Fibroblast of mammary gland (primary cell): Measurements from ENCODE around the gene ATG16L2.

Experiments
- DNase-seq: peaks from one replicate; pipeline ENCODE4 v3.0.0-alpha.2; 2010; ENCODE audit warnings: low read depth
- H3K4me3 ChIP-seq: 2 replicates; pipeline ENCODE4 v1.5.1; 2011; ENCODE audit warnings: low read depth, mild to moderate bottlenecking, low read length, moderate library complexity; ENCODE audit not compliant: control insufficient read depth
- CTCF ChIP-seq: conservative IDR thresholded peaks from 2 replicates; pipeline ENCODE4 v1.5.1; 2011; ENCODE audit warnings: low read depth, low read length, inconsistent platforms; ENCODE audit not compliant: control insufficient read depth, insufficient read depth

The ATG16L2 gene

DNA sequence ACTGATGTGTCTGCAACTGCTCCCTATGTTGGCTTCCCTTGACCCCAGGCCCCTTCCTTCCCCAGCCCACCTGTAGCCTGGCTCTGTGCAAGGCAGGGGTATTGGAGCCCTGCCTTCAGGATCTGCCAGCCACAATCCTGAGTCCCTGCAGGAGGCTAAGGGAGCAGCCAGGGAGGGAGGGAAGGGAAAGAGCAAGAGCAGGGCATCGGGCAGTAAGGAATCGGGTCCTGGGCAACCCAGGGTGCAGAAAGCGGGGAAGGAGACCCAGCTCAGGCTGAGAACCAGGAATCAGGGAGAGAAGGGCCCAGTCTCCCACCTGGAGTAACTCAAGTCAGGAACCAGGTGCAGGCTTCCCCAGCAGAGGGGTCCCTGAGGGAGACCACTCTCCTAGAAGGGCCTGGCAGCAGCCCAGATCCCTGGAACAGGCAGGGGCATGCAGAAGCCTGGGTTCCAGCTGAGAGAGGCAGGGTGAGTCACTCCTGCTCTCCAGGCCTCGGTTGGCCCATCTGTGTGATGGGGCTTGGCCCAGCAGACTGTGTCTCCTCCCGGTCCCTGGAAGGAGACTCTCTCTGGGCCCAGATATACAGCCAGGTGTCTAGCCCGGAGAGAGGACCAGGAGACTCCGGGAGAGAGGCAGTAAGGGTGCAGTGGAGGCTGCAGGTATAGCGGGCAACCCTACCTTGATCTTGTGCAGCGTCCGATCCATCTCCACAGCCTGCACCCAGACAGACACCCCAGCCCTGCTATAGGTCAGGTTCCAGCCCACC lies 33.7 kb upstream of the ATG16L2 start:
- TF ChIP-seq CTCF: no peak
- DNase-seq: no peak
- H3K4me3 ChIP-seq: no peak overlapping the region

DNA sequence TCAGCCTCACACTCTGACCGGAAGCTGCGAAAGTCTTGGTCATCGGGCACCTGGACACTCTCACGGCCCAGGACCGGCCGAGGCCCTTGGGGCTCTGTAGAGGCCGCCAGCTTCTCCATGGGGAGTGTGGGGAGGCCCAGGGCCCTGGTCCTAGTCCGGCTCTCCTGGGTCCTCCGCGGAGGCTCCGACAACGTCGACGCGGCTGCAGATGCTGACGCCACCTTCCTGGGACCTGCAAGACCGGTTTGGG lies 33.2 kb upstream of the ATG16L2 start:
- TF ChIP-seq CTCF: no peak
- no peak overlapping the region for H3K4me3 ChIP-seq
- DNase-seq: no peak

- TF ChIP-seq CTCF: no peak
- no peak overlapping the region for H3K4me3 ChIP-seq
- DNase-seq: no peak
These were observed 32.7 kb upstream of the ATG16L2 start for GRCh38 chr11:72781313-72782080.

GRCh38 chr11:72782081-72782920 lies 31.9 kb upstream of the ATG16L2 start:
- no peak overlapping the region for H3K4me3 ChIP-seq
- DNase-seq: no peak
- no peak for TF ChIP-seq CTCF

- H3K4me3 ChIP-seq: no peak overlapping the region
- no peak for TF ChIP-seq CTCF
- DNase-seq: no peak
These were observed 30.9 kb upstream of the ATG16L2 start for GRCh38 chr11:72783144-72783905.

DNA sequence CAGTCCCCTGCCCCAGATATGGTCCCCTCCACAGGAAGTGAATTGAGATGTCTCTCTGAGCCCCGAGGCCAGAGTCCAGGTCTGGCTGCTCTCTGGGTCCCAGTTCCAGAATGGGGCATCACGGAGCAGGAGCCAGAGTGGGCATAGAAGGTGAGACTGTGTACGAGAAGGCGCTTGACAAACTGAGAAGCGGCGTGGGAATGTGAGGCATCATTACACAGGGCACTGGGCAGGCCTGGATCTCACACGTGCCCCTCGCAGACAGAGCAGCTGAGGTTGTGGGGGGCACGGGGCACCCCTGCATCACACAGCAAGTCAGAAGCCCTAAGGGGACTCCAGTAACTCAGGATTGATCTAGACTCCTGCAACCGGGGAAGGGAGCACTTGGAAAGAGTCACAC lies 29.5 kb upstream of the ATG16L2 start:
- TF ChIP-seq CTCF: no peak
- H3K4me3 ChIP-seq: no peak overlapping the region
- no peak for DNase-seq
